ENCODE data around the gene PLPPR5.
A peak's percentile ranks its signal among the peaks of the same experiment; 100 is the strongest.

The PLPPR5 gene

DNA sequence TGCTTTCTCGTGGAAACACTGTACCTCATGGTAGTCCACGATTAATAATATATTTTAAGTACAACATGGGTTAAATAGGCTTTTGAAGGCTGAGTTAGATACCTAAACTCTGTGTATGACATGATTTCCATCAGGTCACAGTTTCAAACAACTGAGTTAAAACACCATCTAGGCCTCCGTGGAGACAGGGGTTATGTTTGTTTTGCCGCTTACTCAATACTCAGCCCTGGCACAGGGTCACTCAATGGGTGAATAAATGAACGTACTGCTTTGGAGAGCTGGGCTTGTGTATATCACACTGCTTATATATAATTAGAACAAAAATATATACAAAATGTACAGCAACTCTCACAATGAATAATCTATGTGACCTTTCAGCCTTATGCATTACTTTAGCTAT lies 72.5 kb downstream of the PLPPR5 start:
- TF ChIP-seq, protein P1, sequence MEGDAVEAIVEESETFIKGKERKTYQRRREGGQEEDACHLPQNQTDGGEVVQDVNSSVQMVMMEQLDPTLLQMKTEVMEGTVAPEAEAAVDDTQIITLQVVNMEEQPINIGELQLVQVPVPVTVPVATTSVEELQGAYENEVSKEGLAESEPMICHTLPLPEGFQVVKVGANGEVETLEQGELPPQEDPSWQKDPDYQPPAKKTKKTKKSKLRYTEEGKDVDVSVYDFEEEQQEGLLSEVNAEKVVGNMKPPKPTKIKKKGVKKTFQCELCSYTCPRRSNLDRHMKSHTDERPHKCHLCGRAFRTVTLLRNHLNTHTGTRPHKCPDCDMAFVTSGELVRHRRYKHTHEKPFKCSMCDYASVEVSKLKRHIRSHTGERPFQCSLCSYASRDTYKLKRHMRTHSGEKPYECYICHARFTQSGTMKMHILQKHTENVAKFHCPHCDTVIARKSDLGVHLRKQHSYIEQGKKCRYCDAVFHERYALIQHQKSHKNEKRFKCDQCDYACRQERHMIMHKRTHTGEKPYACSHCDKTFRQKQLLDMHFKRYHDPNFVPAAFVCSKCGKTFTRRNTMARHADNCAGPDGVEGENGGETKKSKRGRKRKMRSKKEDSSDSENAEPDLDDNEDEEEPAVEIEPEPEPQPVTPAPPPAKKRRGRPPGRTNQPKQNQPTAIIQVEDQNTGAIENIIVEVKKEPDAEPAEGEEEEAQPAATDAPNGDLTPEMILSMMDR (IDR thresholded peaks at IDR 0.05; ENCODE audit: insufficient read depth, low read depth, low read length, missing control alignments) = no peak
- H3K4me3 ChIP-seq (ENCODE audit: low read length) = no peak overlapping the region
- no peak for DNase-seq (ENCODE audit: low read depth)

DNA sequence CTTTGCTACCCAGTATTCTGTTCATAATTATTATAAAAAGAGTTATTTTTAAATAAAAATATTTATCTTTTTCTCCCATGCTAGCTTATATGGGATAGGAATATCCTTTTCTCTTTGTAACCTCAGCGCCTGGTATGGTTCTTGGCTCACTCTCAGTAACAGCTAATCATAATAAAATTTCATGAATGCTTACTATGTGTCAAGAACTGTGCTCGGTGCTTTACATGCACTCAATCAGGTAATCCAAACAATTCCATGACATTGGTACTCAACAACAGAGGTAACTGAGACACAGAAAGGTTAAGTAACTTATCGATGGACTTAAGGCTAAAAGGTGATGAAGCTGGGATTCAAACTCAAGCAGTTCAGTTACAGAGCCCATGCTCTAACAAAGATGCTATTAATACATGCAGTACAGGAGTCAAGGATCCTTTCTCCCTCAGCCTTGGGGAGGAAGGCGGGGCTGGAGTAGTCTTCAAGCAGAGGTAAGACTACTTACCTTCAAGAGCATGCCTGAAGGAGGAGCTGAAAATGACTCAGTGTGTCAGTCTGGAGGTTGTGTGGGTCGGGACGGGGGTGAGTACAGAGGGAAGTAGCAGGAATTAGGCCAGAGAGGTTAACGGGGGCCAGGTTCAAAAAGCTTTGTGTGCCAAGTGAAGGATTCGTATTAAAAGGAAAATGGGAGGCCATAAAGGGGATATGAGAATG lies 73.4 kb downstream of the PLPPR5 start:
- DNase-seq (ENCODE audit: low read depth) = peak; percentile 55
- no peak overlapping the region for H3K4me3 ChIP-seq (ENCODE audit: low read length)
- TF ChIP-seq, protein P1 (IDR thresholded peaks at IDR 0.05; ENCODE audit: insufficient read depth, low read depth, low read length, missing control alignments) = no peak

DNA sequence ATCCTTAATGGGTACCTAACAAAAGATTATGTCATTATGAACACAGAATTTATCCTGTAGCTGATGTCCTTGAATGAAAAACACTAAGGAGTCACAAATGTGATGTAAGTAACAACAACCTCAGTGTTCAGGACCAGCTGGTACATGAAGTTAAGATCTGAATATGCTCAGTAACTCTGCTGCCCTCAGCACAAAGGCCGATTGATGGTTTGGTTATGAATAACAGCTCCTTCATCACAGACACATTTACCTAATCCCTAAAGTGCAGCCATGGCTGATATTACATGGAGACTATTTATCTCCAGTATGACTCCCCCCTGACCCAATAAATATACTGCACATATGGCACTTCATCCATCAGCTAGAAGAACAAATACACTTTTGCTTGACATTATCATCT lies 75.2 kb downstream of the PLPPR5 start:
- TF ChIP-seq, protein P1 (IDR thresholded peaks at IDR 0.05; ENCODE audit: insufficient read depth, low read depth, low read length, missing control alignments) = no peak
- no peak overlapping the region for H3K4me3 ChIP-seq (ENCODE audit: low read length)
- no peak for DNase-seq (ENCODE audit: low read depth)

DNA sequence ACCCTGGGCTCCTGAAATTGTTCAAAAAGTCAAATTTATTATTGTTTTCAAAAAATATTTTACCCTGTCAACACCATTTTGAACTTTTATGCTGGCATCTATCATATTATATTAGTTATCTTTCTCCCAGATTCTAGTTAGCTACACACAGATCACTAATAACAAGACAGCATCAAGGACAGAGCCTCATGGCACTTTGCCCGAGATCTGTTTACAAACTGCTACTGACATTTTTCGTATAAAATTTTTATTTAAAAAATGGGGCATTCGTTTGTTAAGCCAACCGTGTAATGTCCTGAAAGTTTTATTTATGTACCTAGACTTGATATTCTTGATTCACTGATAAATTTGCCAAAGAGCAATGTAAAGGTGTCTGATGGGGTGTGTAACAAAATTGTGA lies 78.1 kb downstream of the PLPPR5 start:
- DNase-seq (ENCODE audit: low read depth) = no peak
- no peak overlapping the region for H3K4me3 ChIP-seq (ENCODE audit: low read length)
- TF ChIP-seq, protein P1 (IDR thresholded peaks at IDR 0.05; ENCODE audit: insufficient read depth, low read depth, low read length, missing control alignments) = no peak

DNA sequence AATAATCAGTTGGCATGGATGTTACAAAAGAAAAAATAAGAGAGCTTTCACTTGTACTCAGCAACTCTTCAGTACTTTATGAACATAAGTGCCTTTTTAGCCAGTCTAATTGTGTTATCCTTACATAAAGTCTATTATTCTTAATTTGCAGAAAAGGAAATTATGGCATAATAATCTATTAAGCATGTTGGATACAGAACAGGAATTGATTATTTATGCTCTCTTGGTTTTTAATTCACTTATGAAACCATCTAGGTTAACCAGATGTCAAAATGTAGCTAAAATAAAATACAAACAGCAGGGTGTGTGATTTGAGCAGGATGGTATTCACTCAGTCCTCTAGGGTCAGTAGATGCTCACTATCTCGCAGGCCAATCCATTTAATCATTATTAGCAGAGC lies 79.7 kb downstream of the PLPPR5 start:
- TF ChIP-seq, protein P1 (IDR thresholded peaks at IDR 0.05; ENCODE audit: insufficient read depth, low read depth, low read length, missing control alignments) = no peak
- H3K4me3 ChIP-seq (ENCODE audit: low read length) = no peak overlapping the region
- no peak for DNase-seq (ENCODE audit: low read depth)

DNA sequence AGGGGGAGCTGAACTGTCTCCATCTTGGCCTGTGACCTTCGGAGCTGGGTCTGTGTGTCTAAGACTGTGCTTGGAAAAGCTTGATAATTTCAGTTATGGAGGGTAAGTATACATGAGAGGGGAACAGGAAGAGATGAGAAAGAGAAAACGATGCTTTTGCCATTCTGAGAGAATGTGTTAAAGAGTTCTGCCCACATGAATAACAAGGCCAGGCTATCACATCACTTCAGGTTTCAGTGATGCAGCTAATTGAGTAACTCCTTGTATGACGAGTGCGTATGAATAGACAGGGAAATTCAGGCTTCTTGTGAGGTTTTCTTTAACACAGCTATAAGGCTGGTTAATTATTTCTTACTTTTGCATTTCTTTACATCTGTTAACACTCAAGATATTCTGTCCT lies 81.0 kb downstream of the PLPPR5 start:
- DNase-seq (ENCODE audit: low read depth) = peak; percentile 55
- TF ChIP-seq, protein P1 (IDR thresholded peaks at IDR 0.05; ENCODE audit: insufficient read depth, low read depth, low read length, missing control alignments) = no peak
- H3K4me3 ChIP-seq (ENCODE audit: low read length) = no peak overlapping the region

DNA sequence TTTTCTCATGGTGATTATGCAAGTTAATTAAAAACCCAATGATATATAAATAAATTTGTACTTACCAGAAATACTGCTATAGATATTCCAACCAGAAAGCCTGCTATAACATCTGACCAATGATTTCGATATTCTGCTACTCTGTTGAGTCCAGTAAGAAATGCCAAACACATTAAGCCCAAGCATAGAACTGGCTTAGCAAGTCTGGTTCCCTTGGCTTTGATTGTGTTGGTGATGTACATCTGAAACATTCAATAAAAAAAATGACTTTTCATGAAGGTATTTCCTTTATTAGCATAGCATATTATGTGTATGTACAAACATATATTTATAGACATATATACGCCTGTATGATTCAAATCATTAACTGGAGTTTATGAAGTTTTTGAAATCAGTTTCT lies 82.8 kb downstream of the PLPPR5 start:
- peak; percentile 94 for DNase-seq (ENCODE audit: low read depth)
- TF ChIP-seq, protein P1 (IDR thresholded peaks at IDR 0.05; ENCODE audit: insufficient read depth, low read depth, low read length, missing control alignments) = no peak
- H3K4me3 ChIP-seq (ENCODE audit: low read length) = no peak overlapping the region
